ENCODE data around the gene FAM24B. TPM values are rescaled to one million over a fixed set of nuclear protein-coding genes. Genes with fewer than 3 reads are reported as not detected.

FAM24B gene
- total RNA-seq, 6 experiments from 2014 or later, result 0.34 to 0.75 (median 0.51) TPM; not detected in 2

DNA sequence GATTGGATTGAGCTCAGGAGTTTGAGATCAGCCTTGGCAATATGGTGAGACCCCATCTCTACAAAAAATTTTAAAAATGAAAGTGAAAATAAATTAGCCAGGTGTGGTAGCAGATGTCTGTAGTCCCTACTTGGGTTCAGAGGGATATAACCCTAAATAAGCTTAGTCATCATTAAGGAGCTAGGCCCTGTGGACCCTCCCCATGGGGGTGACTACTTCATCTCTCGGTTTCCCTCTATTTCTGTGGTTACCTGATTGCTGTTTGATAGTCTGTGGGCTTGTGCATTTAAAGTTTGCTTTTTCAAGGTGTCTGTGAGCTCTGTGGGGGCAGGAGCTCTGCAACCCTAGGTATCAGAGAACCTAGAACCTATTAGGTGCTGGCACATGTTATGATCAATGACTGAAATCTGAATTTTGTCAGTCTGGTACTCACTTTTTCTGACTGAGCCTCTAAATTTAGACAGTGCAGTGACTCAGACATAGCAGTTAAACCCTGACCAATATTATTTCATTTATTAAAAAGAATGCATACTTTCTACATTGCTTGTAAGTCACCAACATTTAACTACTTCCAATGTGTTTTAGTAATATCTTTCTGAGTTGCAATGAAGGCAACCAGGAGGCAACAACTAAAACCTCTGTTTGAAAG lies 25.6 kb downstream of the FAM24B start:
- Histone ChIP-seq H3K27ac (no peak overlapping the region), H3K4me1 (no peaks in the 10 kb centered on the region), H3K9me3 (no peaks in the 10 kb centered on the region), H3K27me3 (no peaks in the 10 kb centered on the region), H3K36me3 (no peaks in the 10 kb centered on the region), H3K4me3 (no peak overlapping the region)
- intact Hi-C loops (cut with DNase I), result no loop called here
- ATAC-seq (no peak), DNase-seq (no peak)
- WGBS (ENCODE audit: insufficient coverage, low coverage, low lambda C conversion rate, missing lambda C conversion rate), result 75% methylated on average over 1 of the region's 1 CpG
- no peak for TF ChIP-seq POLR2A (IDR thresholded peaks at IDR 0.05)
- TF ChIP-seq, protein P1, sequence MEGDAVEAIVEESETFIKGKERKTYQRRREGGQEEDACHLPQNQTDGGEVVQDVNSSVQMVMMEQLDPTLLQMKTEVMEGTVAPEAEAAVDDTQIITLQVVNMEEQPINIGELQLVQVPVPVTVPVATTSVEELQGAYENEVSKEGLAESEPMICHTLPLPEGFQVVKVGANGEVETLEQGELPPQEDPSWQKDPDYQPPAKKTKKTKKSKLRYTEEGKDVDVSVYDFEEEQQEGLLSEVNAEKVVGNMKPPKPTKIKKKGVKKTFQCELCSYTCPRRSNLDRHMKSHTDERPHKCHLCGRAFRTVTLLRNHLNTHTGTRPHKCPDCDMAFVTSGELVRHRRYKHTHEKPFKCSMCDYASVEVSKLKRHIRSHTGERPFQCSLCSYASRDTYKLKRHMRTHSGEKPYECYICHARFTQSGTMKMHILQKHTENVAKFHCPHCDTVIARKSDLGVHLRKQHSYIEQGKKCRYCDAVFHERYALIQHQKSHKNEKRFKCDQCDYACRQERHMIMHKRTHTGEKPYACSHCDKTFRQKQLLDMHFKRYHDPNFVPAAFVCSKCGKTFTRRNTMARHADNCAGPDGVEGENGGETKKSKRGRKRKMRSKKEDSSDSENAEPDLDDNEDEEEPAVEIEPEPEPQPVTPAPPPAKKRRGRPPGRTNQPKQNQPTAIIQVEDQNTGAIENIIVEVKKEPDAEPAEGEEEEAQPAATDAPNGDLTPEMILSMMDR (IDR thresholded peaks at IDR 0.05), result no peak

DNA sequence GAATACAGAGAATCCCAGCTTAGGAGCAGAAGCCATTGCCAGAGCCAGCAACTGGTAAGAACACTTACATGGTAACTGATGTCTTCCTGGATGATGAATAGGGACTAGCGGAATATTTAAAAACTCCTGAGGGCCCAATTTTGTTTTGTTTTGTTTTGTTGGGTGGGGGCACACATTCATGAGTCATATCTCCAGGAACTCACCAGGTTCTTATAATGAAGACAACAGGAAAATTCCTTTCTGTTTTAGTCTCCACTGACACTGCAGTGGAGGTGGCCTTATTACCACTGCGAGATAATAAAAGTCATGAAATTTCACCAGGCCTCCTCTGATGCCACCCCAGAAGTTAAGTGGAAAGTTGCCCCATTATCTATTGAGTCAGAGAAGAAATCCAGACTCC lies 27.1 kb downstream of the FAM24B start:
- WGBS (ENCODE audit: insufficient coverage, low coverage, low lambda C conversion rate, missing lambda C conversion rate), result 92% methylated on average over 2 of the region's 2 CpGs
- TF ChIP-seq POLR2A (IDR thresholded peaks at IDR 0.05), result no peak
- TF ChIP-seq, protein P1 (IDR thresholded peaks at IDR 0.05), result no peak
- Histone ChIP-seq H3K4me1 (no peaks in the 10 kb centered on the region), H3K27me3 (no peaks in the 10 kb centered on the region), H3K36me3 (no peaks in the 10 kb centered on the region), H3K27ac (no peak overlapping the region), H3K4me3 (no peak overlapping the region), H3K9me3 (no peaks in the 10 kb centered on the region)
- ATAC-seq, result no peak
- intact Hi-C loops (cut with DNase I), result no loop called here
- DNase-seq, result no peak

DNA sequence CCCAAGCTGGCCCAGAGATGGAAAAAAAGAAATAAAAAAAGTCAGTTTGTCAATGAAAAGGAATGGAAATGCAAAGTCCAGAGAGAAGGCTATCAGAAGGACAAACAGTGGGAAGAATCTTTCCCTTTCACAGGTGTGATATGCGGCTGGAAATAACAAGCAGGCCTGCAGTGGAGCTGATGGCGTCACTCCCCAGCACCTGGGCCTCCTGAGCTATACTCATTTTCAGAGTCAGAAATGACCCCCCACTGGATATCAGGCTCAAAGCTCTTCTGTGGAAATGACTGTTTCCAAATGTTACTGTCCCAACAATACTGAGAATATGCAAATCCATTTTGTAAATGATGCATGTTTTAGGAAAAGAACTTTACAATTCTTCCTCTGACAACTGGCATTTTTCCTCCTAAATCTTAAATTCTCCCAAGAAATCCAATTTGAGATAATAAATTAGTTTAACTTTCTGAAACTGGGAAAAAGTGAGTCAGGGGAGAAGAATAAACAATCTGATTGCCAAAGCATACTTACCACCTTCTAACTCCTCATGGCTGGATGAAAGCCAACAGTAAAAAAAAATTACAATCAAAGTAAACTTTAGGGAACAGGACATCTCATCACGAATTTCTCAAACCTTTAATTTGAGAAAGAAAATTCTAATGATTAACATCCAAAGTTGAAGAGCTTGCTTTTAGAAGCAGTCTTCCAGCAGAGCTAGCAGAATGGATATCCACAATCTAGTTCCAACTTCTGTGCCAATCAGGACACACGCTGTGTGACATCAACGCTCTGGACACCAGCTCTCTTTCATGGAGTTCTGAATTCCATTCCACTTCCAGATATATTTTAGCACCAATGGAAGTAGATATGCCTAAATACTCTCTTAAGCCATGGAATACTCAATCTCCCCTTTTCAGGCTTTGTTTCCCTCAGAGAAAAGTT lies 28.4 kb downstream of the FAM24B start:
- no peak overlapping the region for H3K4me3 ChIP-seq
- intact Hi-C loops (cut with DNase I), result no loop called here
- DNase-seq (no peak), ATAC-seq (peak in 2 of 4 donors; percentile 33 to 72)
- 54% methylated on average over 5 of the region's 5 CpGs for WGBS (ENCODE audit: insufficient coverage, low coverage, low lambda C conversion rate, missing lambda C conversion rate)
- H3K36me3 ChIP-seq, result no peaks in the 10 kb centered on the region
- no peak for TF ChIP-seq POLR2A (IDR thresholded peaks at IDR 0.05)
- TF ChIP-seq, protein P1 (IDR thresholded peaks at IDR 0.05), result no peak
- H3K9me3 ChIP-seq, result no peaks in the 10 kb centered on the region
- H3K4me1 ChIP-seq, result no peaks in the 10 kb centered on the region
- H3K27ac ChIP-seq, result no peak overlapping the region
- H3K27me3 ChIP-seq, result no peaks in the 10 kb centered on the region

DNA sequence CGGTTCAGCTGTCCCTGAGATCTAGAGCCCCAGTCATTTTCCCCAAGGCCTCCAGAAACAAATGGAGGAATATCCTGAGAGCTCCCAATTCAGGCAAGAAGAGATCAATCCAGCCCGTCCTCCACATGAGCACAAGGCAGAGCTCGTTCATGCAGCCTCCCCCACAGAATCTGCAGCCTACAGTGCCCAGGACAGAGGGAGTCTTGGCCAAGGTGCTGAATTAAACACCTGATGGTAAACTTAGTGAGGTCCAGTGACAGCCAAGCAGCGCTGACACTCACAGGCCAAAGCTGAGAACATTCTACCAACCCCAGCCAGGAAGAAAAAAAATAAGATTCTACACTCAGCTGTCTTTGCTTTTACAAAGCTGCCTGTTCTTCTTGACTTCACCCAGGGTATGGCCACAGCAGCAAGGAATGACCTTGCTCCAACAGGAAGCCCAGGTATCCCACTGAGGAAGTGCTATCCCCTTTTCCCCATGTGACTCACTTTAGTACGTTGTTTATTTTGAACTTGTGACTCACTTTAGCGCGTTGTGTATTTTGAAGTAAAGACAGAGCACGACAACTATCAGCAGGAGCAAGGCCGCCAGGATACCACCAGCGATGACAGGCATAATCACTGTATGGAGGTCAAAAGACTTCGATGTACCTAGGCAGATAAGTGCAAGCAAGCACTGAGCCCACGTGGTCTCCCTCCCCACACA lies 29.3 kb downstream of the FAM24B start:
- ATAC-seq (no peak), DNase-seq (no peak)
- Histone ChIP-seq H3K4me3 (no peak overlapping the region), H3K27ac (no peak overlapping the region), H3K4me1 (no peaks in the 10 kb centered on the region), H3K36me3 (no peaks in the 10 kb centered on the region), H3K9me3 (no peaks in the 10 kb centered on the region), H3K27me3 (no peaks in the 10 kb centered on the region)
- TF ChIP-seq, protein P1 (IDR thresholded peaks at IDR 0.05), result no peak
- no peak for TF ChIP-seq POLR2A (IDR thresholded peaks at IDR 0.05)
- intact Hi-C loops (cut with DNase I), result no loop called here
- 84% methylated on average over 11 of the region's 12 CpGs for WGBS (ENCODE audit: insufficient coverage, low coverage, low lambda C conversion rate, missing lambda C conversion rate)

All from right lobe of liver (tissue), 6 donors.